NCI-H2081 treated with DMSO at 0.1 percent for 48 hours (cell line): ENCODE measurements around the gene DAB2IP.
"Not testable (repeated sequence)": the region's sequence is repeated elsewhere in the genome, so short reads cannot be mapped to it uniquely, and the experiment has no call there.

ENCODE experiments used
- DNase-seq: peaks from one replicate; lab custom pipeline; 2025; lab: John Stamatoyannopoulos, UW

Gene DAB2IP

DNA sequence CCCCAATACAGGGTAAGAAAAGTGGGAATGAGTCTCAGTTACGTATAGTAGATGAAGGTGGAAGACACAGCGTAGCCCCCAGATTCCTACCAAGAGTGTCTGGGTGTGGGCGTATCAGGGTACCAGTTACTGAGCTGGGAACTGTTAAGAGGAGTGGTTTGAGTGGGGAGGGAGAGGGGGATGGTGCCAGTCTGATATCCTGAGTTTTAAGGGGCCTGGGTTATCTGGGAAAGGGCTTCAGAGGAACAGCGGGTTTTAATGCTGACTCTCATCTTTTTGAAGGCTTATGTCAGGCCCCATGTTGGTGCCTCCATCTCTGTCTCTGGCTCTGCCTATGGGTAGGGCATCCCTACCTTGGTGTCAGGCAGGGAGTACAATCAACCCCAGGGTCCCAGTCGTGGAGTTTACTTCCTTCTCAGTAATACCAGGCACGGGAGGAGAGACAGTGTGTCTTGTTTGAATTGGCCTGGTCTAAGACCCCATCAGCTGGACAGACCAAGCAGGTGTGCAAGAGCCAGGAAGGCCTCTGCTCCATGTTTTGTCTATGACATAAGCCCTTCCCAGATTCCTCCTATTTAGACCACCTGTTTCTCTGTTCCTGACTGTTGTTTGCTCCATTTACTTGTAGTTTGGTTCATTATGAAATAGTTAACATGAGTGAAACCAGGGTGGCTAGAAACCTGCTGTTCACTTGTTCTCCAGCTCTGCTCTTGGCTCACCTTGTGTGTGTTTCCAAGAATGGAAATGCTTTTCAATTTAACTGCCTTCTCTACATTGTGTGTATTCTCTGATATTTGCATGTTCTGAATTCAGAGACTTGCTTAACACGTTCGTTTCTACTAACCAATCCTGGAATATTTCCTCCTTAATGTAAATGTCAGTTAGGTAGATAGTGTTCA is 125.6 kb downstream of the DAB2IP start:
- no peak for DNase-seq

DNA sequence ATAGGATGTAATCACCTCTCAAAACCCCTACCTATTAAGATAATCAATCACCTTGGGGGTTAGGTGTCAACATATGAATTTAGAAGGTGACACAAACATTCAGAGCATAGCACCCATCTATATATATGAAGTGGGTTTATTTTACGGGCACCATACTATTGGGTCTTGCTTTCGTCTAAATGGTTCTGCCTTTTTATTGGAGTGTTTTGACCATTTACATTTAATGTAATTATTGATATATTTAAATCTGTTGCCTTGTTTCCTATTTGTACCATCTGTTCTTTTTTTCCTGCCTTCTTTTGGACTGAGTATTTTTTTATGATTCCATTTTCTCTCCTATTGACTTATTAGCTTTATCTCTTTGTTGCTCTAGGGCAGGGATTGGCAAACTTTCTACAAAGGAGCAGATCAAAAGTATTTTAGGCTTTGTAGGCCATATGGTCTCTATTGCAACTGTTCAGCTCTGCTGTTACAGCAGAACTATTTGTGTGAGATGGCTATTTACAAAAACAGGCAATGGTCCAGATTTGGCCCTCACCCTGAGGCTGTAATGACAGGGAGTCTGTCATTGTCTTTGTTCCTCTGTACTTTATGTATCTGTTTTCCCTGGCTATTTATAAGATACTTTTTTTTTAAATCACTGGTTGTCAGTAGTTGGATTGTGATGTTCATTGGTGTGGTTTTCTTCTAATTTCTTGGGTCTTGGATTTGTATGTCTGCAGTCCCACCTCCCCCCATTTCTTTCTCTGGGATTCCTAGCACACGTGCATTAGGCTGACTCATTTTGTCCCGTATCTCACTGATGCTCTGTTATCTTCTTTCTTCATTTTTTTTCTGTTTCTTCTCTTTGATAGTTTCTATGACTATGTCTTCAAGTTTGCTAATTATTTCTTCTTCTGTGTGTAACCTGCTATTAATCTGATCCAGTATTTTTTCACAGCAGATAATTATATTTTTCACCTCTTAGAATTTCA is 127.1 kb downstream of the DAB2IP start:
- DNase-seq = no peak

DNA sequence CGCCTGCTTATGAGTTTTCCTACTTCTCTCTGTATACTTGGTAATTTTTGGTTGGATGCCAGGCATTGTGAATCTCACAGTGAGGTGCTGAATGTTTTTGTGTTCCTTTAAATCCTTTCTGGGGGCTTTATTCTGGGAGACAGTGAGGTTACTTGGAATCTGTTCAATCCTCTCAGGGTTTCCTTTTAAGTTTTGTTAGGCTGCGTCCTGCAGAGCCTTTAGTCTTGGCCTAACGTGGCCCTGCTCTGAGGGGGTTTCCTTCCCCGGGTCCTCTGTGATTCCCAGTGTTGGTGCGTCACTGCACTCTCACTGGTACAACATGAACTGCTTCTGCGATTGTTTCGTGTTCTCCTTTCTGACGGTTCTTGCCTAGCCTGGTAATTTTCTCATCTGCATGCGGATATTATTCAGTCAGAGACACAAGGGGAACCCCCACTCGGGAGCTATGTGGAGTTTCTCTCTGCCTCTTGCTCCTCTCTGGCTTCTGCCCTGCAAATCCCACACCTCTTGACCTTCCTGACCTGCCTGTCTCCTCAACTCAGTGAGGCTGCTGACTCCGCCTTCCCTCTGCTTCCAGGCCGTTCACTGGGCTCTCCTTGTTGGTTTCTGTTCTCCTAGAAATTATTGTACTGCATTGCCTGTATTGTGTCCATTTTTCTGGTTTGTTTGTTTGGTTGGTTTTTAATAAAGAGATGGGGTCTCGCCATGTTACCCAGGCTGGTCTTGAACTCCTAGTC is 128.1 kb downstream of the DAB2IP start:
- no peak for DNase-seq

DNA sequence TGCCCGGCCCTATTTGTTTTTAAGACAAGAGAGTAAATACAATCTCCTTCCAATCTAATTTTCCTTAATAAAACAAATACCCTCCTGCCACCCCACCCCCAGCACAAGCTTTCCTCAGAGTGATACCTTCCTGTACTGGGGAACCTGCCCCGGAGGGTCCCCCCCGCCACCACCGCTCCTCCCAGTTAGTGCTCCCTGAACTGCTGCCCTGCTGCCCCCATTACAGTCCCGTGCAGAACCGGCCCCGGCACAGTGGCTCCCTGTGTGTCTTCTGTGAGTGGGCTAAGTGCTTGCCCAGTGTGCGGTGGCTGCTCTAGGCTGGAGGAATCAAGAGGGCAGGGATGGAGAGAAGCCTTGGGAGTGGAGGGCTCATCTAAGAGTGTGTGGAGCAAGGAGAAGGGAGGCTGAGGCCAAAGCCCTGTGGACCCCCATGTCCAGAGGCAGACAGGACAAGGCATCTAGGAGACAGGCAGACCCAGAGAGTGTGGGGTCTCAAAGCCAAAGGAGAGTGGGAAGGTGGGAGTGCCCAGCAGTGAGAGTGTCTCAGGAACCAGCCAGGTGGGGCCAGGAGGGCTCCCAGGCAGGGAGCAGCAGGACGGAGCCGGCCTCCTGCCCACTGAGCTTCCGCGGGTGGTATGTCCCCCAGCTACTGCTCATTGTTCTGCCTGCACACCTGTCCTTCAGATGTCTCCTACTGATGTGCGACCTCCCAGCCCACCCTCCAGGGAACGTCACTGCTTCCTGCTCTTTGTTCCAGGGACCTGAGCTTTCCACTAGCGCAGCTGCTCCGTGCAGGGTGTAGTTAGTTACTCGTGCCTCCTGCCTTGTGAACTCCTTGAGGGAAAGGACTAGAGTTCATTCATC is 129.0 kb downstream of the DAB2IP start:
- DNase-seq = no peak

DNA sequence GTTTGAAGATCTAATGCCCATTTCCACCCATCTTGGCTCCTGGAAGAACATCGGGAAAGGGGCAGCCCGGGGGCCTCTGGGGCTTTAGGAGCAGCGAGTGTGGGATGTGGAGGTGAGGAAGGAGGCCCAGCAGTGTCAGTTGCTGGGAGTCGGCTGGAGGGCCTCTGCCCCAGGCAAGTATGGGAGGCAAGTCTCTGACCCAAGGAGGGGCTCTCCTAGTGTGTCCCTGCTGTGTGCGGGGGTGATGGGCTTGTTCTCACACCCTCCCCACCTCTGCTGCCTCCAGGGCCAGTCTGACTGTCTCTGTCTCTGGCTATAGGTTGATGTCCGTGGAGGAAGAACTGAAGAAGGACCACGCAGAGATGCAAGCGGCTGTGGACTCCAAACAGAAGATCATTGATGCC is 129.7 kb downstream of the DAB2IP start:
- no peak for DNase-seq

DNA sequence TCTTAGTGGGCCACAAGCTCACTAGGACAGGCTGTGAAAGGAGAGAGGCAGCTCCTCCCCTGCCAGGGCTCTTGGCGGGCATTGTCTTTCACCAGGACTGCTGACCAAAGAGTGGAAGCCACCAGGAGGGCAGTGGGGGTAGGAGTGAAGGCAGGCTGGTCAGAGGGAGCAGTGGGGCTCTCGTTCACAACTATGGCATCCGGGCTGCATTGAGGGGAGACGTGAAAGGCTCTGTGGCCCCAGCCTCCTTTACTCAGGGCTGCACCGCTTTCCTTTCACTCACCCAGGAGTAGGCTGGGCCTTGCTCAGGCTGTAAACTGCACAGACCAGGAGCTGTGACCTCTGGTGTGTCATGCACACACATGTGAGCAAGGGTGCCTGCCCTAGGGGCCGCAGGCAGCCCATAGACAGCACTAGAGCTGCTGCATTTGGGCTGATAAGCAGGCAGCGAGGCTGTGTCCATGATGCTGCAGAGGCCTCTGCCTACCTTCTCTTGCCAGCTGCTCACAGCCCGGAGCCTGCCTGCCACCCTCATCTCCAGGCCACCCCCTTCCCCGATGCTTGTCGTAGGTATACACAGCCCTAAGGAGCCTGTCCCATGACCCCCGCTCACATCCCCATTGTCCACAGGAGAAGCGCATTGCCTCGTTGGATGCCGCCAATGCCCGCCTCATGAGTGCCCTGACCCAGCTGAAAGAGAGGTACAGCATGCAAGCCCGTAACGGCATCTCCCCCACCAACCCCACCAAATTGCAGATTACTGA is 130.4 kb downstream of the DAB2IP start:
- DNase-seq = no peak

DNA sequence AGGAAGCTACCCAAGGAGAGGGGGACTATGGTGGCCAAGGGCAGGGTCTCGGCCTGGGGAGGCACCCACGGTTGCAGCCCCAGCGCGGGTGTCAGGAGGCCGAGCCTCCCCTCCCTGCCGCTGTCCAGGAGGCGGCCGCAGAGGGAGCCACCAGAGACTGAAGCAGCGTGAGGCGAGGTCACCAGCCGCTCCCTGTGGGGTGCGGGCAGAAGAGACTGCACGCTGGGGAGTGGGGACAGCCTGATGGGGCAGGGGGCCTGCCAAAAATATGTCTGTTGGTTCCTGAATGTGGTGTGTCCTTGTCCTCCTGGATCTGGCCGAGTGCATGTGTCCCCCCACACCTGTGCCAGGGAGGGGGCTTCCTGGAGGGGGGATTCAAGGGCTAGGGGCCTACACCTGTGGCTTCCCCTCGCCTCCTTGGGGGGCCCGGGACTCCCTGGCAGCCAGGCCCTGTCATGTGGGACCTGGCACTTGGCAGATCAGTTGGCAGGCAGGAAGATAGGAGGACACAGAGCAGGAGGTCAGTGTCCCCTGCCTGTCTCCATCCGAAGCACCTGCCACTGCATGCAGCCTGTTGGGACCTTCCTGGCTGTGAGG is 131.2 kb downstream of the DAB2IP start:
- no peak for DNase-seq

DNA sequence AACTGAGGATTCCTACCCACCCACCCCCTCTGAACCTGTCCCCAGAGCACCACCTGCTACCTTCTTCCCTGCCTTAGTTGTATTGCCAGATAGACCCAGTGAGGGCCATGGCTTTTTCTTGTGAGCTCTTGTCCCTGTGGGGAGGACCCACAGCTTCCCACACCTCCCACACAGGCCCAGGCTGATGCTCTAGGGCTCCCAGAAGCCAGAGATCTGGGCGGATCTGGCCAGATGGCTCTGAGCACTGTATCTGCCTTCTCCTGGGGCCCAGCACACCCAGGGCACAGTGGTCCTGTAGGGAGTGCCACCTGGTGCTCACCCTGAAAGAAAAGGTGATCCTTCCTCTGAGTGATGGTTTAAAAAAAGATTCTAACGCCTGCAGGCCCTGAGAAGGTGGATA is 131.7 kb downstream of the DAB2IP start:
- DNase-seq = no peak

DNA sequence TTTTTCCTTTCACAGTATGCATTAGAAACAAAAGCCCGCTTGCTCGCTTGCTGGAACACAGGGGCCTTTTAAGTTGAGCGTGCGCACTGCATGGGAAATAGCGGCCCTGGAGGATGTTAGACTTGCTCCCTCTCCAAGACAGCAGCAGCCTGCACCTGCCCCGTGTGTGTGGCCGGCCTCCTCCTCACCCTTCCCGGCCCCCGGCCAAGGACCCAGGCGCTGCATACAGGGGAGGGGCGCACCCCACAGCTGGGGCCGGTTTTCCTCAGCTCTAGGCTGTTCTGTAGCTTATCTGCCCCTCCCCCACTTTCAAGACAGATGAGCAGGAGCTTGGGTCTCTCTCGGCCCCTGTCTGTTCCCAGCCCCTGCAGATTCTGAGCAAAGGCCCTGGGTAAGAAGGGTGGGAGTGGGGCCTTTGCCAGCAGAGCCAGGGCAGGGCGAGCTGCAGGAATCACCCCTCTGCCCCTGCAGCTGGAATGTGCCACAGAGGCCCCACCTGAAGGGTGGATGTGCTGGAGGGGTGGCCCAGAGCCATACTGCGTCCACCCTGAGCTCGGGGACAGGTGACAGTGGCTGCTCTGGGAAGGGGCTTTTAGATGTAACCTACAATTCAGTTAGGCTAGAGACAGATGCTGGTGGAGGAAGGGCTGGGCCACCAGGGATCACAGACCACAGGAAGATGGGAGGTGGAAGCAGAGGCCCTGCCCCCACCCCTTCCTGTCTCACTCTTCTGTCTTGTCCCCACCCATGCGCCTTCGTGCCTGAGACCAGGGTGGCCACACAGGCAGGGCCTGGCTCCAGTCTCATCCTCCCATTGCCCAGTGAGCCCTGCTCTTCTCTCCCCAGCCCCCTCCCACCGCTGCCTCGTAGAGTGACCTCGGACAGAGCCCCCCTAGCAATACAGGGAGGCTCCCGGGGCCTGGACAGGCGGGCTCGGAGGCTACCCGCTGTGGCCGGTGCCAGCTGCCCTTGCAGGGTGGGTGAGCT is 132.4 kb downstream of the DAB2IP start:
- DNase-seq = no peak

DNA sequence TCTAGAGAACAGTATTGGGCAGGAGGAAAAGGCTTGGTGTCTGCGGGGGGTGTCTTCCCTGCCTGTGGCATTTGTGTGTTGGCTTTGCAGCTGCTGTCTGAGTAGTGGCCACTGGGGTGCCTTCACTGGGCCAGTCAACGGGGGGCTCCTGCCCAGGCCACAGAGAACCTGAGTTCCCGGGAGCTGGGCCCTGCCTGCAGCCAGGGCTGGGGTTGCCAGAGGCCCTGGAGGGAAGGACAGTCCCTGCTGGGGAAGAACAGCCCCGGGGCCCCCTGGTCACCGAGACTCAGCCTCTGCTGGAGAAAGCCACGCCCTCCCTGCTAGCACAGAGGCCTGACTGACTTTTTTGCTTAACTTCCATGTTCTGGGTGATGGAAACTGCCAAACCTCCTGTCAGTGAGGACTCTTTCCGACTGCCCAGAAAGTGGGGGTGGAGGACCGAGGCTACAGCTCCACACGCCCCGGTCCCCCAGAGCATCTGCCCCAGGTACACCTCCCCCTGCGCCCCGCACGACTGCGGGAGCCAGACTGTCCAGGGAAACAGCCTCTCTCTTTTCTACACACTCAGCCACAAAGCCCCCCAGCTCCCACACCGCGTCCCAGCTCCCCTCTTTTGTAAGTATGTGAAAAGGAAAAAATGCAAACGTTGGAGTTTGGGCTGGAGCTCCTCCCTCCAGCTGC is 133.4 kb downstream of the DAB2IP start:
- no peak for DNase-seq

DNA sequence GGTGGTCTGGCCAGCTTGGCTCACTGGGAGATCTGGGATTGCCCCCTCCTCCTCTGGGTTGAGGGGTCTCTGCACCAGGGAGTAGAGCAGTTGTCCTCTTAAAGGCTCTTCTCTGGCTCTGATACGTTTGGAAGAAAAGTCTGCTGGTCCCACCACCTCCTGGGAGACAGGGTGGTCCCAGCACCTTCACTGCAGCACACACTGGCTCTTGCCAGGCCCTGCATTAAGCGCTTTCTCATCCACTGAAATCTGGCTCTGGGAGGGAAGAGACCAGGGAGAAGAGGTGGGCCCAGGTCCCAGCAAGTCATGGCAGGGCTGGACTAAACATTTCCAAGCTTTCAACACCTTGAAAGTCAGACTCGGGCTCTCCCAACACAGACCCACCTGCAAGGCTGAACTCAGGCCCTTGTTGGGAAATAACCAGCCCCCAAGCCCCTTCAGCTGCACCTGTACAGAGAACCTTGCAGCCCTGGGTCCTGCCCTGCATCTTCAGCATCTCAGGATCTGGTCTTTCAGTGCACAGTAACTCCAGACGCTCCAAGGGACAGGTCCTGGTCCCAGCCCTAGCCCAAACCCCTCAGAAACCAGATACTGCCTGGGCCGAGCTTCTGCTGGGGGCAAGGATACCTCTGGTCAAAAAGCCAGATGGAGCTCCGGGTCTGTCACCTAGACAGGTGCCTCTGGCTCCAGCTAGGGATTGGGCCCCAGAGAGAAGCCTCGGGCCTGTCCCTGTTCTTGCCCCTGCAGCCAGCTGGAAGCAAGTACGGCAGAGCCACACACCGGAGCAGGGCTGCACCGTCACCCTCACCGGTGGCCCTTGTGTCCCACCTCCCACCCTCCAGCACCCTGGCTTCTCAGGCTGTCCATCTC is 134.5 kb downstream of the DAB2IP start:
- no peak for DNase-seq

DNA sequence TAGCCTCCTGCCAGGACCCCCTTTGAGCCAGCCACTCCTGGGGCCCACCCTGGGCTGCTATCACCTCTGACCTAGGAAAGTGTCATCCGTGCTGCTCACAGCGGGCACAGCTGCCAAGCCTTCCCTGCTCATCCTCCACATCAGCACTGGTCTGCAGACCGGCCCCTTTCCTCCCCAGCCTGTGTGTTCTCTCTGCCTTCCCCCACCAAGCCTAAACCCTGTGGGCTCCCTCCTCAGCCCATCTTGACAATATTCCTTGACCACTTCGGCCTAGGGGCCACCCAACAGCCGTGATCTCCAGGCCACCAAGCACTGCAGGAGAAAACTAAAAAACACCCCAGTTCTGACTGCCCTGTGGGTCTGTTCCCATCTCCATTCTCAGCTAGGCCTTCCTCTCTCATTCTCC is 135.1 kb downstream of the DAB2IP start:
- no peak for DNase-seq

DNA sequence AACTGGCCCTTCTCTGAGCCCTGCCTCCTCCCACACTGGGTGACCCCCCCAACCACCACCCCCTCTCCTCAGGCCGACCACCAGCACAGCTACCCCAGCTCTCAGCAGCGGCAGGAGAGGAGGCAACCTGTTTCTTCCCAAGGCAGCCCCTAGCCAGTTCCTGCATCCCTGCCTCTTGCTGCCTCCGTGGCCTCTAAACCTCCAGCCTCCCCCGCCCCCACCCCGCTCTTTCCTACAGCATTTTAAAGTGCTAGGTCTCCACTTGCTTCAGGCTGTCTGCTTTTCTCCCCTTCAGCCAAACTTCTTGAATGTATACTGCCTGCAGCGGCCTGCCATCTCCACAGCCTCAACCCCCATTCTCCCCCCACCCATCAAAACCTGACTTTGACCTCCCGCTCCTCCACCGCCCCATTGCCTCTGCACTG is 135.6 kb downstream of the DAB2IP start:
- DNase-seq = no peak

DNA sequence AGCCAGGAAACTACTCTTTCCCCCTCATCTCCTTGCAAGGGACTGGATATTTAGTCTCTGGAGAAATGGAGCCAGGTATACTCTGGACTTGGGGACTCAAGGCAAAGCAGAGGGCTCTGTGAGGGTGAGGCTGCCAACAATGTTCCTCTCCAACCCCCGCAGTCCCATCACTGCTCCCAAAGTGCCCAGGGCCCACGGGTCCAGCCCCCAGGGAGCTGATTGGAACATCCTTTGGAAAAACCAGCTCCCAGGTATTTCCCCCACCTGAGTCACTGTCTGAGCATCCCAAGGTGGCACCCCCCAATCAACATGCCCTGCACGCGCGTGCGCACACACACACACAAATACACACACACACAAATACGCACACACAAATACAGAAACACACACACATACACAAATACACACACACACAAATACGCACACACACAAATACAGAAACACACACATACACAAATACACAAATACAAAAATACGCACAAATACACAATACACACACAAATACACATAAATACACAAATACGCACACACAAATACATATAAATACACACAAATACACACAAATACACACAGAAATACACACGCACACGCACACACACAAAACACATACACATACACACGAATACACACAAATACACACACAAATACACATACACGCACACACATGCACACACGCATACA is 137.4 kb downstream of the DAB2IP start:
- DNase-seq = no peak

DNA sequence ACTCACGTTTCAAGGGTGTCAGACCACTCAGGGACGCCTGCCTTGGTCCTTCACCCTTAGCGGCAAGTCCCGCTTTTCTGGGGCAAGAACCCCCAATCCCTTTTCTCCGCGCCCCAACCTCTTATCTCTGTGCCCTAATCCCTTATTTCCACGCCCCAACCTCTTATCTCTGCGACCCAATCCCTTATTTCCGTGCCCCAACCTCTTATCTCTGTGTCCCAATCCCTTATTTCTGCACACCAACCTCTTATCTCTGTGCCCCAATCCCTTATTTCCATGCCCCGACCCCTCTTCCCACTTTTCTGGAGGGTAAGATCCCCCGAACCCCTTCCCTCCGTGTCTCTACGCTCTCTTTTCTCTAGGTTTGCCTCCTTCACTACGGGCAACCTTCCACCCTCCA is 139.4 kb downstream of the DAB2IP start:
- no peak for DNase-seq

DNA sequence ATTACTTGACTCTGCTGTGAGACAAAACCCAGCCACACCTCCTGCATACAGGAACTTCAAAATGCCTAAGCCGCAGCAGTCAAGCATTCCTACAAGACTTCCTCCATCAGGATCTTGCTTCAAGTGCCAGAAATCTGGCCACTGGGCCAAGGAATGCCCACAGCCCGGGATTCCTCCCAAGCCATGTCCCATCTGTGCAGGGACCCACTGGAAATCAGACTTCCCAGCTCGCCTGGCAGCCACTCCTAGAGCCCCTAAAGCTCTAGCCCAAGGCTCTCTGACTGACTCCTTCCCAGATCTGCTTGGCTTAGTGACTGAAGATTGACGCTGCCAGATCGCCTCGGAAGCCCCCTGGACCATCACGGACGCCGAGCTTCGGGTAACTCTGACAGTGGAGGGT is 141.0 kb downstream of the DAB2IP start:
- not testable (repeated sequence) for DNase-seq

DNA sequence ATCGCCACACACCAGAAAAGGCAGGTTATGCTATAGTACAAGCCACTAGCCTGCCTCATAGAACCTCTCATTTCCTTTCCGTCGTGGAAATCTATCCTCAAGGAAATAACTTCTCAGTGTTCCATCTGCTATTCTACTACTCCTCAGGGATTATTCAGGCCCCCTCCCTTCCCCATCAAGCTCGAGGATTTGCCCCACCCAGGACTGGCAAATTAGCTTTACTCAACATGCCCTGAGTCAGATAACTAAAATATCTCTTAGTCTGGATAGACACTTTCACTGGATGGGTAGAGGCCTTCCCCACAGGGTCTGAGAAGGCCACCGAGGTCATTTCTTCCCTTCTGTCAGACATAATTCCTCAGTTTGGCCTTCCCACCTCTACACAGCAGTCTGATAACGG is 142.9 kb downstream of the DAB2IP start:
- not testable (repeated sequence) for DNase-seq
